ENCODE measurements around the gene MRPS31.
A peak's percentile ranks its signal among the peaks of the same experiment; 100 is the strongest.
"Not testable (repeated sequence)": the region's sequence is repeated elsewhere in the genome, so short reads cannot be mapped to it uniquely, and the experiment has no call there.

Gene MRPS31

GRCh38 chr13:40758811-40759210 is 12.2 kb downstream of the MRPS31 start:
- no peak for DNase-seq (ENCODE audit: low read depth)

DNA sequence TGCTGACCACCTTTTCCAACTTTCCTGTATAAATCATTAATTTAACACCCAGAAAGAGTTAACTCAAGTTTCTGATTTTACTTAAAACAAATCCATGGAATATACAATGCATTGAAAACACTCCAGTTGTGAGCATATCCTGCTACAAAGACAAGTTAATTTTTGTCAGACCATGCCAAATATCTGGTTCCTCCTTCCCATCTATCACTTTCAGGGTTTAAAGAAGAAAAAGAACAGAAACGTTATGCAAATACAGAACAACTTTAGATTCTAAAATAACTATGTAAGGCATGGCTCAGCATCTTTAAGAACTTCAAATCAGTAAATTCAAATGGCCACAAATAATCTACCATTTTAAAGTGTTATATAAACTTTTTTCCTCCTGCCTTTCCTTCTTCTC is 14.9 kb downstream of the MRPS31 start:
- no peak for DNase-seq (ENCODE audit: low read depth)

DNA sequence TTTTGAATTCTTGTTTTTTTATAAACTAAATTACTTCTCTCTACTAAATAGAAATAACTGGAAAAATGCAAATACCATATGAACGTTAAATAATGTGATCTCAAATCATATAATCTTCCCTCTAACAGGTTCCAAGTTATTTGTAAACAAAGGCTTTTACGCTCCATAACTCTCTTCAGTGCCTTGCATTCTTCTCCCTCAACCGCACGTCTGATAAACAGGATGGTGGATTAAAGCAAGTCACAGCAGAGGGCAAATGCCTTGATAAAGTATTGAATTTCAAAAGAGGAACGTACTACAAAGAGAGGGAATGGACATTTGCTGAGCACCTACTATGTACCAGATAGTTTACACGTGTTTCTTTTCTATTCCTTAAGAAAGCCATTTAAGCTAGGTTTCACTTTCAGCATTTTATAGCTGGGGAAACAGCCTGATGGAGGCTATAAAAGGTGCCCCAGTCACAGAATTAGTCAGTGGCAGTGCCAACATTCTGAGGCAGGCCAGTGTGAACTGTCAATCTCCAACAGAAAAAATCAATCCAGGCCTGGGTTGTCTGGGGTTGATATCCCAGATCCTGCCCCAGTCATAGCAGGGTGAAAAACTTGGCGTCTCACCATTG is 15.8 kb downstream of the MRPS31 start:
- DNase-seq (ENCODE audit: low read depth): no peak

GRCh38 chr13:40749327-40749726 is 21.7 kb downstream of the MRPS31 start:
- no peak for DNase-seq (ENCODE audit: low read depth)

- not testable (repeated sequence) for DNase-seq (ENCODE audit: low read depth)
Measured at GRCh38 chr13:40735232-40735548, 35.8 kb downstream of the MRPS31 start.

DNA sequence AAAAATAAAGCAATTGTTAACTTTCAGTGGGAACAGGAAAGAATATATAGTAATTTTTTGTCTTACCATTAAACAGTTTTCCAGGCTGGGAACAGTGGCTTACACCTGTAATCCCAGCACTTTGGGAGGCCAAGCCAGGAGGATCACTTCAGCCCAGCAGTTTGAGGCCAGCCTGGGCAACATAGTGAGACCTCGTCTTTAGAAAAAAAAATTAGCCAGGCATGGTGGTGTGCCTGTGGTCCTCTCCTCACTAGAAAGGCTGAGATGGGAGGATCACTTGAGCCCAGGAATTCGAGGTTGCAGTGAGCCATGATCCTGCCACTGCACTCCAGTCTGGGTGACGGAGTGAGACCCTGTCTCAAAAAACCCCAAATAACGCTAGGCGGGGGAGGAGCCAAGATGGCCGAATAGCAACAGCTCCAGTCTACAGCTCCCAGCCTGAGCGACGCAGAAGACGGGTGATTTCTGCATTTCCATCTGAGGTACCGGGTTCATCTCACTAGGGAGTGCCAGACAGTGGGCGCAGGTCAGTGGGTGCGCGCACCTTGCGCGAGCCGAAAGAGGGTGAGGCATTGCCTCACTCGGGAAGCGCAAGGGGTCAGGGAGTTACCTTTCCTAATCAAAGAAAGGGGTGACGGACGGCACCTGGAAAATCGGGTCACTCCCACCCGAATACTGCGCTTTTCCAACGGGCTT is 36.3 kb downstream of the MRPS31 start:
- not testable (repeated sequence) for DNase-seq (ENCODE audit: low read depth)

GRCh38 chr13:40732658-40733057 is 38.3 kb downstream of the MRPS31 start:
- no peak for DNase-seq (ENCODE audit: low read depth)

DNA sequence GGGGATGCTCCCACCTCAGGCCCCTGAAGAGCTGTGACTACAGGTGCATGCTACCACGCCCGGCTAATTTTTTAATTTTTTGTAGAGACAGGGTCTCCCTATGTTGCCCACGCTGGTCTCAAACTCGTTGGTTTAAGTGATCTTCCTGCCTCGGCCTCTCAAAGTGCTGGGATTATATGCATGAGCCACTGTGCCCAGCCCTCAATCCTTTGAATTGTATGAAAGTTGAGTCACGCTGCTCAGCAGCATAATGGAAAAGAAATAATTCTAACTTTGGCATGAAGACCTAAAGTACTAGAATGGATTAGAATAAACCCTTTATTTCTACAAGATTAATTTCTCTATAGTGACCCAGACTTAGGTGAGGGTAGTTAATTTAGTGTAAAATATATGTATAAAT is 42.4 kb downstream of the MRPS31 start:
- no peak for DNase-seq (ENCODE audit: low read depth)

DNA sequence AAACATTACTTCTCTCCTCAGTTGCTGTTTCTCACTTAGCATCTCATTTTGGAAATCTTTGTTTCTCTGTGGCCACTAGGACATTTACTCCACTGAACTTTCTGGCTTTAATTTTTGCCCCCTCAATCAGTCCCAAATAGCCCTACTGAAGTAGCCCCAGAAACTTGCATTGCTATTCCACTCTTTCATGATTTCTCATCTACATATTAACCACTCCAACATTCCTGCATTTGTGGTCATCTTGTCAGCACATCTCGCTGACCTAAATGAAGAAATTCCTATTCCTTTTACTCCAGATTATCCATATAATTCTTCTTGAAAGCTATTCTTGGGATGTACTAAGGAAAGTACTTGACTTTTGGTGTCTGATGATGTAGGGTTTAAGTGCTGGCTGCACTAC is 56.6 kb downstream of the MRPS31 start:
- DNase-seq (ENCODE audit: low read depth): not testable (repeated sequence)

GRCh38 chr13:40706439-40706838 is 64.6 kb downstream of the MRPS31 start:
- DNase-seq (ENCODE audit: low read depth): no peak

DNA sequence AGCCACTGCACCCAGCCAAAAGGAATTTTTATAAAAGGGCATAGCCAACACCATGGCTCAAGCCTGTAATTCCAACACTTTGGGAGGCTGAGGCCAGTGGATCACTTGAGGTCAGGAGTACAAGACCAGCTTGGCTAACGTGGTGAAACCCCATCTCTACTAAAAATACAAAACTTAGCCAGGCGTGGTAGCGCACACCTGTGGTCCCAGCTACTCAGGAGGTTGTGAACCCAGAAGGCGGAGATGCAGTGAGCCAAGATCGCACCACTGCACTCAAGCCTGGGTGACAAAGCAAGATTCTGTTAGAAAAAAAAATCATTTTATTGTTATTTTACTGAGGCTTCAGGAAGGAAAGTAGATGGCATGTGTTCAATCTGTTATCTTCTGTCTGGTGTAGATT is 73.3 kb downstream of the MRPS31 start:
- DNase-seq (ENCODE audit: low read depth): no peak

GRCh38 chr13:40694426-40694825 is 76.6 kb downstream of the MRPS31 start:
- no peak for DNase-seq (ENCODE audit: low read depth)

- DNase-seq (ENCODE audit: low read depth): no peak
Measured at GRCh38 chr13:40692946-40693345, 78.0 kb downstream of the MRPS31 start.

GRCh38 chr13:40688781-40689180 is 82.2 kb downstream of the MRPS31 start:
- no peak for DNase-seq (ENCODE audit: low read depth)

GRCh38 chr13:40682449-40683240 is 88.3 kb downstream of the MRPS31 start:
- DNase-seq (ENCODE audit: low read depth): no peak

DNA sequence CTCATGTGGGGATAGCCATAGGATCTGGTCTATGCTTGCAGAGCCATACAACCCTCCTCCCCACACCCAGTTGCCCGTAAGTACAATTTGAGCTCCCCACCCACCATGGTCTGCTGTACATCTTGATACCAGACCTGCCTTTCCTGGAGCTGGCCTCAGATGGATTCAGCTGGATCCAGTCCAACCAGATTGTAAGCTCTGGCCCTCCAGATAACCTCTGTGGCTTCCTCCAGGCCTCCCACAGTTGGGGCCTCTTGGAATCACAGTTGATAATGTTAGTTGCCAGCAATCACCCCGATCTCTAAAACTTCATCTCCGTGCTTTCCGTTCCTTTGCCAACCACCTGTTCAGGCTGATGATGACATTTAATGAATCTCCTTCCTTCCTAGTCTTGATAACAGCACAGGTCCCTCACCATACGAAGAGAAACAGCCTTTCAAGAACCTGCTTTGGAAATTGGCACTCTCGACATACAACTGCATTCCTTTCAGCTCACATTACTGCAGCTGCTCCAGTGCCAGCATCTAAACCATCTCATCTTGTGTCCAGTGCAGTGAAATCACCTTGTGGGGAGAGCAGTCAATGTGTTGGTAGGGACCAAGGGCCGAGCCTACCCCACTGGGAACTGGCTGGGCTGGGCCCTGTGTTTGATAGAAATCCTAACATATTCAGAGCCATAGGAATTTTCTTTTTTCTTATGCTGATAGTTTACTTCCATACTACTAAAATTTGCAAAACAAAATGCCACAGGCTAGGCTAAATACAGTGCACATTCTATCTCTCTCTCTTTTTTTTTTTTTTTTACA is 89.4 kb downstream of the MRPS31 start:
- peak; percentile 64 for DNase-seq (ENCODE audit: low read depth)

- DNase-seq (ENCODE audit: low read depth): no peak
Measured at GRCh38 chr13:40680659-40681323, 90.2 kb downstream of the MRPS31 start.

- no peak for DNase-seq (ENCODE audit: low read depth)
Measured at GRCh38 chr13:40679480-40679985, 91.5 kb downstream of the MRPS31 start.
